WTC11 (cell line): Measurements from ENCODE around the gene KMT2D. TPM values are rescaled to one million over a fixed set of nuclear protein-coding genes. Genes with fewer than 3 reads are reported as not detected.

Source experiments
- ATAC-seq: fragments of 200-7000 bp; cut with Tn5 transposase; 2 replicates; pipeline ENCODE4 v1.10.0; 2021; ENCODE audit warnings: mild to moderate bottlenecking, moderate library complexity
- CTCF ChIA-PET: fragments of 300-600 bp; sonication (Branson Sonifier 250); formaldehyde crosslinking; loops from one replicate; lab custom pipeline; 2021; ENCODE audit warnings: antibody characterized with exemption; lab: Charles Lee
- POLR2A ChIA-PET: fragments of 350-600 bp; sonication (Branson Sonifier 250); formaldehyde crosslinking; loops from one replicate; lab custom pipeline; 2021; ENCODE audit warnings: antibody characterized with exemption; lab: Charles Lee
- DNase-seq: peaks from one replicate; pipeline ENCODE4 v3.0.0; 2021; ENCODE audit warnings: low spot score
- H3K27ac Mint-ChIP-seq: 2 replicates; pipeline ENCODE4 v1.8.0; 2021; ENCODE audit warnings: mixed read lengths
- H3K27me3 Mint-ChIP-seq: 2 replicates; pipeline ENCODE4 v1.8.0; 2021; ENCODE audit warnings: low read depth, mild to moderate bottlenecking, moderate library complexity, mixed read lengths
- H3K36me3 Mint-ChIP-seq: 2 replicates; pipeline ENCODE4 v1.8.0; 2021; ENCODE audit warnings: mixed read lengths
- H3K4me1 Mint-ChIP-seq: 2 replicates; pipeline ENCODE4 v1.8.0; 2022; ENCODE audit warnings: mixed read lengths
- H3K4me3 Mint-ChIP-seq: 2 replicates; pipeline ENCODE4 v1.8.0; 2021; ENCODE audit warnings: mild to moderate bottlenecking, moderate library complexity, mixed read lengths
- H3K9me3 Mint-ChIP-seq: 2 replicates; pipeline ENCODE4 v1.8.0; 2021; ENCODE audit warnings: mixed read lengths
- CREM ChIP-seq: sonication (generic); formaldehyde crosslinking; IDR thresholded peaks from 2 replicates; pipeline ENCODE4 v1.8.1; 2022; ENCODE audit warnings: mild to moderate bottlenecking, missing genetic modification reagents, moderate library complexity
- FOXJ3 ChIP-seq: sonication (generic); formaldehyde crosslinking; IDR thresholded peaks from 2 replicates; pipeline ENCODE4 v1.9.0; 2021; ENCODE audit warnings: missing genetic modification reagents, mild to moderate bottlenecking, borderline replicate concordance
- FOXK1 ChIP-seq: sonication (generic); formaldehyde crosslinking; IDR thresholded peaks from 2 replicates; pipeline ENCODE4 v1.8.0; 2022; ENCODE audit warnings: mild to moderate bottlenecking, moderate library complexity, missing genetic modification reagents
- FOXP1 ChIP-seq: sonication (generic); formaldehyde crosslinking; IDR thresholded peaks from 2 replicates; pipeline ENCODE4 v1.8.0; 2022; ENCODE audit warnings: missing genetic modification reagents, mild to moderate bottlenecking, moderate library complexity, borderline replicate concordance
- GTF2I ChIP-seq: fragments of 250-450 bp; sonication (Bioruptor Pico); conservative IDR thresholded peaks from 2 replicates; pipeline ENCODE4 v1.4.0; 2021; ENCODE audit warnings: mild to moderate bottlenecking
- KAT7 ChIP-seq: sonication (generic); formaldehyde crosslinking; IDR thresholded peaks from 2 replicates; pipeline ENCODE4 v1.8.1; 2023; ENCODE audit warnings: missing genetic modification reagents, mild to moderate bottlenecking, borderline replicate concordance
- MXD4 ChIP-seq: fragments of 250-450 bp; sonication (Bioruptor Pico); IDR thresholded peaks from 2 replicates; pipeline ENCODE4 v1.8.0; 2021; ENCODE audit warnings: mild to moderate bottlenecking, moderate library complexity, borderline replicate concordance
- NFYB ChIP-seq: sonication (generic); formaldehyde crosslinking; conservative IDR thresholded peaks from 2 replicates; pipeline ENCODE4 v1.8.0; 2022; ENCODE audit warnings: low read depth, missing genetic modification reagents
- NR1H2 ChIP-seq: sonication (generic); formaldehyde crosslinking; IDR thresholded peaks from 2 replicates; pipeline ENCODE4 v1.9.0; 2021; ENCODE audit warnings: mild to moderate bottlenecking, moderate library complexity, missing genetic modification reagents
- NR2C2 ChIP-seq: sonication (generic); formaldehyde crosslinking; IDR thresholded peaks from 2 replicates; pipeline ENCODE4 v1.8.0; 2022; ENCODE audit warnings: mild to moderate bottlenecking, missing genetic modification reagents
- PRRX2 ChIP-seq: fragments of 250-450 bp; sonication (Bioruptor Pico); IDR thresholded peaks from 2 replicates; pipeline ENCODE4 v1.8.0; 2021; ENCODE audit warnings: mild to moderate bottlenecking
- SMAD4 ChIP-seq: sonication (generic); formaldehyde crosslinking; IDR thresholded peaks from 2 replicates; pipeline ENCODE4 v1.8.0; 2022; ENCODE audit warnings: mild to moderate bottlenecking, missing genetic modification reagents
- SOX15 ChIP-seq: fragments of 250-450 bp; sonication (Bioruptor Pico); IDR thresholded peaks from 2 replicates; pipeline ENCODE4 v1.9.0; 2021; ENCODE audit warnings: mild to moderate bottlenecking
- SP1 ChIP-seq: sonication (generic); formaldehyde crosslinking; conservative IDR thresholded peaks from 2 replicates; pipeline ENCODE4 v1.8.1; 2022; ENCODE audit warnings: missing genetic modification reagents
- ZNF416 ChIP-seq: fragments of 250-450 bp; sonication (Bioruptor Pico); IDR thresholded peaks from 2 replicates; pipeline ENCODE4 v1.9.0; 2021; ENCODE audit warnings: mild to moderate bottlenecking, inconsistent platforms
- ZNF423 ChIP-seq: fragments of 250-450 bp; sonication (Bioruptor Pico); IDR thresholded peaks from 2 replicates; pipeline ENCODE4 v2.1.2; 2022; ENCODE audit warnings: mild to moderate bottlenecking, moderate library complexity
- total RNA-seq: library from RNA; stranded (reverse); gene quantifications from 3 replicates; pipeline ENCODE4 v1.2.3, GENCODE V29; 2021
- TF ChIP-seq, protein P1 (sequence below): sonication (generic); formaldehyde crosslinking; IDR thresholded peaks from 2 replicates; pipeline ENCODE4 v1.8.0; 2023; ENCODE audit warnings: missing genetic modification reagents, mild to moderate bottlenecking, borderline replicate concordance
- TF ChIP-seq, protein P2 (sequence below): sonication (generic); formaldehyde crosslinking; IDR thresholded peaks from 2 replicates; pipeline ENCODE4 v1.8.1; 2023; ENCODE audit warnings: mild to moderate bottlenecking, missing genetic modification reagents, moderate library complexity
- TF ChIP-seq, protein P3 (sequence below): sonication (generic); formaldehyde crosslinking; IDR thresholded peaks from 2 replicates; pipeline ENCODE4 v1.8.1; 2023; ENCODE audit warnings: mild to moderate bottlenecking, missing genetic modification reagents, moderate library complexity
- TF ChIP-seq, protein P4 (sequence below): sonication (generic); formaldehyde crosslinking; IDR thresholded peaks from 2 replicates; pipeline ENCODE4 v1.8.1; 2022; ENCODE audit warnings: low read depth, missing genetic modification reagents, borderline replicate concordance

KMT2D gene
- total RNA-seq, 1 experiment from 2014 or later: 101 TPM

DNA sequence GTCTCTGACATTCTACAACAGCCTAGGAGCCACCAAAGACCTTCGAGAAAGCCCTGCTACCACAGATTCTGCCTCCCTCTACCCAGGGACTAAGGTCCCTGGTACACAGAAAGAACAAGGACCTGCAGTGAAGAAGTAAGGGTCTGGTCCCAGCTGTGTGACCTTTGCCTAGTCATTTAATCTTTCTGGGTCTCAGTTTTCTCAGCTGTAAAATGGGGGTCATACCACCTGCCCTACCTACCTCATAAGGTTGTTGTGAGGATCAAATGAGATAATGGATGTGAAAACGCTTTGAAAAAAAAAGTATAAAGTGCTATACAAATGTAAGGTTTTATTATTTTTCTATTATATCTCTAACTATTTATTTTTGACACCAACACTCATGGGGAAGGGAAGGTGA lies 36.8 kb downstream of the KMT2D start (continued):
- TF ChIP-seq, protein P1, sequence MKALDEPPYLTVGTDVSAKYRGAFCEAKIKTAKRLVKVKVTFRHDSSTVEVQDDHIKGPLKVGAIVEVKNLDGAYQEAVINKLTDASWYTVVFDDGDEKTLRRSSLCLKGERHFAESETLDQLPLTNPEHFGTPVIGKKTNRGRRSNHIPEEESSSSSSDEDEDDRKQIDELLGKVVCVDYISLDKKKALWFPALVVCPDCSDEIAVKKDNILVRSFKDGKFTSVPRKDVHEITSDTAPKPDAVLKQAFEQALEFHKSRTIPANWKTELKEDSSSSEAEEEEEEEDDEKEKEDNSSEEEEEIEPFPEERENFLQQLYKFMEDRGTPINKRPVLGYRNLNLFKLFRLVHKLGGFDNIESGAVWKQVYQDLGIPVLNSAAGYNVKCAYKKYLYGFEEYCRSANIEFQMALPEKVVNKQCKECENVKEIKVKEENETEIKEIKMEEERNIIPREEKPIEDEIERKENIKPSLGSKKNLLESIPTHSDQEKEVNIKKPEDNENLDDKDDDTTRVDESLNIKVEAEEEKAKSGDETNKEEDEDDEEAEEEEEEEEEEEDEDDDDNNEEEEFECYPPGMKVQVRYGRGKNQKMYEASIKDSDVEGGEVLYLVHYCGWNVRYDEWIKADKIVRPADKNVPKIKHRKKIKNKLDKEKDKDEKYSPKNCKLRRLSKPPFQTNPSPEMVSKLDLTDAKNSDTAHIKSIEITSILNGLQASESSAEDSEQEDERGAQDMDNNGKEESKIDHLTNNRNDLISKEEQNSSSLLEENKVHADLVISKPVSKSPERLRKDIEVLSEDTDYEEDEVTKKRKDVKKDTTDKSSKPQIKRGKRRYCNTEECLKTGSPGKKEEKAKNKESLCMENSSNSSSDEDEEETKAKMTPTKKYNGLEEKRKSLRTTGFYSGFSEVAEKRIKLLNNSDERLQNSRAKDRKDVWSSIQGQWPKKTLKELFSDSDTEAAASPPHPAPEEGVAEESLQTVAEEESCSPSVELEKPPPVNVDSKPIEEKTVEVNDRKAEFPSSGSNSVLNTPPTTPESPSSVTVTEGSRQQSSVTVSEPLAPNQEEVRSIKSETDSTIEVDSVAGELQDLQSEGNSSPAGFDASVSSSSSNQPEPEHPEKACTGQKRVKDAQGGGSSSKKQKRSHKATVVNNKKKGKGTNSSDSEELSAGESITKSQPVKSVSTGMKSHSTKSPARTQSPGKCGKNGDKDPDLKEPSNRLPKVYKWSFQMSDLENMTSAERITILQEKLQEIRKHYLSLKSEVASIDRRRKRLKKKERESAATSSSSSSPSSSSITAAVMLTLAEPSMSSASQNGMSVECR (CRISPR knock-in tag): no peak
- TF ChIP-seq MXD4 (CRISPR knock-in tag): no peak

DNA sequence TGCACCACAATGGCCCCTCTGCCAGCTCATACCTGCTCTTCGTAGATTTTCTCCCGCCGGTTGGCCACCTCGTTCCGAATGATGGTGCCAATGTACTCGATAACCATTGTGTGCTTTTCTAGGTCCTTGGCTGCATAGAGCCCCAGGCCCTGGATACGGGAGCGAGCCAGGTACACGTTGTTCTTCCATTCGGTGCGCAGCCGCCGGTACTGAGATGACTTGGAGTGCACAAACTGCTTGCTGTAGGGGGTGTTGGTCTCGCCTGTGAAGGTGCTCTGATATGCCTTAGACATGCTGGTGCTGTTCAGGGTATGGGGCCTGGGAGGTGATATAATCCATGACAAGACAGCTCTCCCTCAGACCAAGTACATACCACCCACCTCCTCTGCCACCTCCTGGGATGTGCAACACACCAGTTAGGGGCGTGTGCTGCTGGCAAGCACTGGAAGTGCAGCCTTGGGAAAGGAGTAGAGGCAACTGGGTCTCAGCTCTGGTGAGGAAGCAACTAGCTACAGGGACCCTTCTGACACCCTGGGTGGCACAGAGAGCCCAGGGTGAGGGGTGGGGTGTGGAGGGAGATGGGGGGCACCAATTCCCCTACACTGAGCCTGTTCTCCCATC lies 37.9 kb downstream of the KMT2D start:
- Mint-ChIP-seq H3K4me3 (no peak overlapping the region), H3K27ac (peak overlapping the region; percentile 47; the same call in 1 of the 2 replicates), H3K4me1 (peaks cover 14% of the 10 kb centered on the region), H3K27me3 (no peaks in the 10 kb centered on the region), H3K36me3 (peaks cover 43% of the 10 kb centered on the region), H3K9me3 (no peaks in the 10 kb centered on the region)
- ChIA-PET POLR2A (no interaction called here), CTCF (interaction anchor here (0.5 to 4.1 kb wide), 4 partner anchors 21 to 26 kb away, joined by 3 to 98 read pairs (median 4); partner anchors contain the start of gene DDN)
- TF ChIP-seq ZNF423 (CRISPR knock-in tag): no peak
- no peak for DNase-seq
- no peak for ATAC-seq

DNA sequence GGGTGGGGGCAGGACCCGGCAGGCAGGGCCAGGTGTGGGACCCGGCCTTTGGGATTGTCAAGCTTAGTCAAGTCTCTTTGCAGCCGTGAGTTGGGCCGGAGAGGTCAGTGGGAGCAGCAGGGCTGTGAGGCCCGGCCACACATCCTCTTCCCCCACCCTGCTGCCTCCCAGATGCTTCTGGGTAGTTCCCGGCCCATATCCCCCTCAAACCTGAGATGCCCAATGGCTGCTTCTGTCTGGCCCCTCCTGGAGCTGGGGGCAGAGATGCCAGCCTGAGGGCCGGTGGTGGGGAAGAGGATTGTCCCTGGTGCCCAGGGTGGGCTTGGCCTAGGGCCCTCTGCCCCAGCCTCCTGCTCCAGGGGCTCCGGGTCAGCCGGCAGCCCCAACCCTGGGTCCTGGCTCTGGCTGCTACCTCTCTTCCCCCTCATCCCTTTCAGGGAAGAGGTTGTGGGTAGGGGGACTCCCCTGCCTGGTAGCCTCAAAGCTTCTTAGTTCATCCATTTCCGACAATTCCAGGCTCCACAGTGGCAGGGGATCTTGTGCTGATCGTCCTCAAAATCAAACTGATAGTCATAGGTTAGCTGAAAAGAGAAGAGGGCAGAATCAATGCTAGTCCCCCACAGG lies 39.2 kb downstream of the KMT2D start:
- ATAC-seq: no peak
- no peaks in the 10 kb centered on the region for H3K9me3 Mint-ChIP-seq
- no peak overlapping the region for H3K27ac Mint-ChIP-seq
- peaks cover 16% of the 10 kb centered on the region for H3K4me1 Mint-ChIP-seq
- CTCF ChIA-PET: interaction anchor here (1.3 to 4.1 kb wide), 8 partner anchors 14 to 109 kb away, joined by 3 to 98 read pairs (median 6); partner anchors contain the start of gene DDN
- TF ChIP-seq, protein P2, sequence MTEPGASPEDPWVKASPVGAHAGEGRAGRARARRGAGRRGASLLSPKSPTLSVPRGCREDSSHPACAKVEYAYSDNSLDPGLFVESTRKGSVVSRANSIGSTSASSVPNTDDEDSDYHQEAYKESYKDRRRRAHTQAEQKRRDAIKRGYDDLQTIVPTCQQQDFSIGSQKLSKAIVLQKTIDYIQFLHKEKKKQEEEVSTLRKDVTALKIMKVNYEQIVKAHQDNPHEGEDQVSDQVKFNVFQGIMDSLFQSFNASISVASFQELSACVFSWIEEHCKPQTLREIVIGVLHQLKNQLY: no peak
- TF ChIP-seq GTF2I (CRISPR knock-in tag) (no peak), FOXK1 (CRISPR knock-in tag) (no peak), PRRX2 (CRISPR knock-in tag) (no peak), NR1H2 (CRISPR knock-in tag) (no peak), KAT7 (CRISPR knock-in tag) (no peak), CREM (CRISPR knock-in tag) (no peak), ZNF423 (CRISPR knock-in tag) (no peak), FOXP1 (CRISPR knock-in tag) (no peak), ZNF416 (no peak), SOX15 (CRISPR knock-in tag) (no peak), SP1 (CRISPR knock-in tag) (no peak), FOXJ3 (CRISPR knock-in tag) (no peak), NFYB (no peak), SMAD4 (CRISPR knock-in tag) (no peak), NR2C2 (no peak)
- TF ChIP-seq, protein P3, sequence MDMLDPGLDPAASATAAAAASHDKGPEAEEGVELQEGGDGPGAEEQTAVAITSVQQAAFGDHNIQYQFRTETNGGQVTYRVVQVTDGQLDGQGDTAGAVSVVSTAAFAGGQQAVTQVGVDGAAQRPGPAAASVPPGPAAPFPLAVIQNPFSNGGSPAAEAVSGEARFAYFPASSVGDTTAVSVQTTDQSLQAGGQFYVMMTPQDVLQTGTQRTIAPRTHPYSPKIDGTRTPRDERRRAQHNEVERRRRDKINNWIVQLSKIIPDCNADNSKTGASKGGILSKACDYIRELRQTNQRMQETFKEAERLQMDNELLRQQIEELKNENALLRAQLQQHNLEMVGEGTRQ (CRISPR knock-in tag): no peak
- TF ChIP-seq, protein P4, sequence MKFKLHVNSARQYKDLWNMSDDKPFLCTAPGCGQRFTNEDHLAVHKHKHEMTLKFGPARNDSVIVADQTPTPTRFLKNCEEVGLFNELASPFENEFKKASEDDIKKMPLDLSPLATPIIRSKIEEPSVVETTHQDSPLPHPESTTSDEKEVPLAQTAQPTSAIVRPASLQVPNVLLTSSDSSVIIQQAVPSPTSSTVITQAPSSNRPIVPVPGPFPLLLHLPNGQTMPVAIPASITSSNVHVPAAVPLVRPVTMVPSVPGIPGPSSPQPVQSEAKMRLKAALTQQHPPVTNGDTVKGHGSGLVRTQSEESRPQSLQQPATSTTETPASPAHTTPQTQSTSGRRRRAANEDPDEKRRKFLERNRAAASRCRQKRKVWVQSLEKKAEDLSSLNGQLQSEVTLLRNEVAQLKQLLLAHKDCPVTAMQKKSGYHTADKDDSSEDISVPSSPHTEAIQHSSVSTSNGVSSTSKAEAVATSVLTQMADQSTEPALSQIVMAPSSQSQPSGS (CRISPR knock-in tag): no peak
- TF ChIP-seq, protein P1 (CRISPR knock-in tag): no peak
- H3K36me3 Mint-ChIP-seq: peaks cover 37% of the 10 kb centered on the region
- no peak for DNase-seq
- POLR2A ChIA-PET: no interaction called here
- H3K27me3 Mint-ChIP-seq: peaks cover 4% of the 10 kb centered on the region
- H3K4me3 Mint-ChIP-seq: no peak overlapping the region
